A204.1 (cell line): Measurements from ENCODE around the gene EVA1B.

Experiments used
- FAIRE-seq: peaks from 2 replicates; lab custom pipeline; 2012; peaks lifted over from hg19 to GRCh38; lab: Jason Lieb, UNC

EVA1B gene

DNA sequence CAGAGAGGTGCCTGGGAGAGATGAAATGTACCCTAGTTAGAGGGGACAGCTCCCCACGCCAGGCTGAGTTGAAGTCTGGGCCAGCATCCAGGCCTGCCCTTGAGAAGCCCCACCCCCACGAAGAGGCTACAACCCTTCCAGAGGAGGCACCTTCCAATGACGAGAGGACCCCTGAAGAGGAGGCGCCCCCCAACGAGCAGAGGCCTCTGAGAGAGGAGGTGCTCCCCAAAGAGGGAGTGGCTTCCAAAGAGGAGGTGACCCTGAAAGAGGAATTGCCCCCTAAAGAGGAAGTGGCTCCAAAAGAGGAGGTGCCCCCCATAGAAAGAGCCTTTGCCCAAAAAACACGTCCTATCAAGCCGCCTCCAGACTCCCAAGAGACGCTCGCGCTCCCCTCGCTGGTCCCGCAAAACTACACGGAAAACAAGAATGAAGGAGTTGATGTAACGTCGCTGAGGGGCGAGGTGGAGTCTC lies 3.1 kb downstream of the EVA1B start:
- FAIRE-seq: no peak

DNA sequence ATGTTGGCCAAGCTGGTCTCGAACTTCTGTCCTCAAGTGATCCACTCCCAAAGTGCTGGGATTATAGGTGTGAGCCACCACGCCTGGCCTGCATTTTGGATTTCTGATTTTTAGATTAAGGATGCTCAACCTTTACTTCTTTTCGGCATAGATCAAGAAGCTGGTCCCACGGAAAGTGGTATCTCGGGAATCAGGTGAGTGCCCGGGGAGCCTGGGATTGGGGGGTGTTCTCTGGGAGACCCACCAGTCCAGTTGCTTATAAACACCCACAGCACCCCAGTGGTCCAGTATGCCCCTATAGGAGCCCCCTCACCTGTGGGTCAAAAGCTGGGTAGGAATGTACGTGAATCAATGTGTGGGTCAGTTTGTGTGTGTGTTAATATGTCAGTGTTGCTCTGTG lies 14.0 kb downstream of the EVA1B start:
- no peak for FAIRE-seq

DNA sequence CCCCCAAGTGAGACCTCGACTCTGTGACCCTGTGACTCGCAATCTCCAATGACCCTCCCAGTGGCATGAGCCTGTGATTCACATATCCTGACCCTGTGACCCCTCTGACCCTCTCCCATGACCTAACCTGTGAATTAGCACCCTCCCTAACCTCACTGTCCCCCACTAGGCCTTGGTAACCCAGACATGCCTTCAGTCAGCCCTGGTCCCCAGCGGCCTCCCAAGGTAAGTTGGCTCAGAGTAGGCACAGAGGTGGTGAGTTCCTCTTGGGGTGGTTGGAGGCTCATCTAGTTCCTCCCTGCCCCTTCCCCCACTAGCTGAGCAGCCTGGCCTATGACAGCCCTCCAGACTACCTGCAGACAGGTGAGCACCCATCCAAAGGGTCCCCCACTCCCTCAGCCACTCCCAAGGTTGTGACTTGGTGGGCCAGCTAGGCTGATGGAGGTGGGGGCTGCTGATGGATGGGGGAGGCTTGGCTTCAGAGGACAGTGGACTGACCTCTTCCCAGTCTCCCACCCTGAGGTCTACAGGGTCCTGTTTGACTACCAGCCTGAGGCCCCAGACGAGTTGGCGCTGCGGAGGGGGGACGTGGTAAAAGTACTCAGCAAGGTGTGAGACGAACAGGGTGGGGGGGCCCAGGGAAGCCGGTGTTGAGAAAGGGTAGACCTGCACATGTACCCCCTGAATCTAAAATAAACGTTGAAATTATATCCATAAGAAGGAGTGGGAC lies 15.7 kb downstream of the EVA1B start:
- FAIRE-seq: no peak

DNA sequence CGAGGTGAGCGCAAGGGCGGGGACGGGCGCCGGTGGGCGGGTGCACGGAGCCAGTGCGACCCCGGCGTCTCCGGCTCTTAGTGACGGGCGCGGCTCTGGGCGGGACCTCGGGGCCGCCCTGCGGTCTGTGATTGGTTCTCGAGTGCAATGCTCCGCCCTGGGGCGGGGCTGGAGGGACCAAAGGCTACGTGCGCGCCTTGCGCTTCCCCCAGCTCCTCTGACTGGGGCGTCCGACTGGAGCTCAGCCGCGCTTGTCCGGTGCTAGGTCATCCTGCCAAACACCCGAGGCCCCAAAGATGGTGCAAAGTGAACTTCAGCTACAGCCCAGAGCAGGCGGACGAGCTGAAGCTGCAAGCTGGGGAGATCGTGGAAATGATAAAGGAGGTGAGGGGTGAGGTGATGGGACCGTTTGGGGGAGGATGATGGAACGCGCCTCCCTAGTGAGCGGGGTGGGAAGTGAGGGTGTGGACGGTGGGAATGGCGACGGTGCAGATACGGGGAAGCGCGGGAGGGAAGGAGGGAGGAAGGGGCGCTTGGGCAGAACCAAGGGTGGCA lies 16.5 kb downstream of the EVA1B start:
- no peak for FAIRE-seq

GRCh38 chr1:36306210-36306901 lies 17.1 kb downstream of the EVA1B start, which contains the start of gene SH3D21:
Gene SH3D21, plus strand, starts transcription at chr1:36306368. Its CDS starts 53 bp downstream, at chr1:36306421.
- FAIRE-seq: no peak

DNA sequence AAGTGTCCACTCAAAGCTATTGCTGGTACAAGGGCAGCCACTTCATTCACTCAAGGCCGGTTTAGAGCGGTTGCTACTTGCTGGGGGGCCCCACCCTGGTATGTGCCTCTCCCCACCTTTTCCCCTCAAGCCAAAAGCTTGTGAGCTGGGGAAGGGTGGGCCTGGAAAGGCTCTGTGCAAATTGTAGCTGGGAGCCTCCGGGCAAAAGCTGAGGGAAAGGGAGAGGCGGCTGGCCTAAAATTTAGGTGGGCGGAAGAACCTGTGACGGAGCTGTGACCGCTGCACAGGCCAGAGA lies 17.6 kb downstream of the EVA1B start:
- FAIRE-seq: no peak

DNA sequence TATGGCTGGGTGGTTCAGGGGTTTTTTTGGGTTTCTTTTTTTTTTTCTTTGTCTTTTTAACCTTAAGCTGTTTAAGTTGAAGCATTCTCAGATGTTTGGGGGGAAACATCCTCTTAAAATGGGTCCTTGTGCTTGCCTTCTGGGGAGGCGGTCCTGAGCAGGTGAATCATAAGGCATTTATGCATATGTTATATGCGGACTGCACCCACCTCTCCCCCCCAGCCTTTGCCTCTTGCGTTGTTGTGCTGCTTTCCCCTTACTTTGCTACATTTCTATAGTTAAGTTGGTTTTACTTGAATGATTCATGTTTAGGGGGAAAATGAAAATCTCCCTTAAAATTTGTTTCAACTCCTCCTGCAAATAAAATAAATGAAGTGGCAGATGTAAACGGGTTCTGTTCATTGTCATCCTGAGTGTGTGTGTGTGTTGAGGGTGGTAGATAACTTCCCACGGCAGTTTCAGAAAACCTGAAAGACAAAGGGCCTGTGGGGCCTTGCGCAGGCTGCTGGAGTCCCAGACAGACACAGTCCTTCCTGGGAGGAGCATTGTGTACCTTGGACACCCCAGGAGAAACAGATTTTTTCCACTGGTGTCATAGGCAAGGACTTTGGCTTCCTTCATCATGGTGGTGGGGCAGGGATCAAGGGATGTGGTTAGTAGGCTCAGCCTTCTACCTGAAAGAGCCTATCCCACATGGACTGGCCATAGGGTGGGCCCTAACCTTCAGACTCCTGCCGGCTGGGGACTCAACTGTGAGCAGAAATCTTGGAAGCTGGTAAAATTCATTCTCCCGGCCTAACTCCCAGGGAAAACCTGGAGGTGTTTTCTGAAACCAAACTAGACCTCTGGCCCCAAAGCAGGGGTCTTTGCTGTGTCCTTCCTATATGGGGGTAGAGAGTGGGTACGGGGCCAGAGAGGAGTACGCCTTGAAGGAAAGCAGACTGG lies 18.2 kb downstream of the EVA1B start:
- no peak for FAIRE-seq

GRCh38 chr1:36304521-36304920 lies 18.9 kb downstream of the EVA1B start:
- no peak for FAIRE-seq

DNA sequence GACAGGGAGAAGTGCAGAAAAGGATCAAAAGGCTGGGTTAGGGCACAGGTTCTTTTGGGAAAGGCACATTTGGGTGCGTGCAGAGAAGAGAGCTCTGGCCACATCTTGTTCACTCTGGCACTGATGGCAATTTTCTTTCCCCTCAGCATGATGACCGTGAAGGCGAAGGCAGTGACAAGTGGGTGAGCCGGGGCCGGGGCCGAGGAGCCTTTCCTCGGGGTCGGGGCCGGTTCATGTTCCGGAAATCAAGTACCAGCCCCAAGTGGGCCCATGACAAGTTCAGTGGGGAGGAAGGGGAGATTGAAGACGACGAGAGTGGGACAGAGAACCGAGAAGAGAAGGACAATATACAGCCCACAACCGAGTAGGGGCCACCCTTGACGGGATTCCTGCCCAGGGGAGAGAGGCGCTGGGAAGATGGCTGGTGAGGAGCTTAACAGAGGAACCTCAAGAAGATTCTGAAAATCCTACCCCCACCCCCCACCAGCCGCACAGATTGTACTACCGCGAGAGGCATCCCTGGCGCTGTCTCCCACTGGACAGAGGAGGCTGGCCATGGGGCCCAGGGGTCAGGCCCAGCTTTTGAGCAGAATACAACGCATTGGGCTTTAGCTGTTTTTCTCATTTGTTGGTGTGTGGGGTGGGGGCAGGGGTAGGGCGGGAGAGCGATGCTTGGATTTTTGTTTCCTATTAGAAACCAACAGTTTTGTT lies 19.6 kb downstream of the EVA1B start:
- no peak for FAIRE-seq

DNA sequence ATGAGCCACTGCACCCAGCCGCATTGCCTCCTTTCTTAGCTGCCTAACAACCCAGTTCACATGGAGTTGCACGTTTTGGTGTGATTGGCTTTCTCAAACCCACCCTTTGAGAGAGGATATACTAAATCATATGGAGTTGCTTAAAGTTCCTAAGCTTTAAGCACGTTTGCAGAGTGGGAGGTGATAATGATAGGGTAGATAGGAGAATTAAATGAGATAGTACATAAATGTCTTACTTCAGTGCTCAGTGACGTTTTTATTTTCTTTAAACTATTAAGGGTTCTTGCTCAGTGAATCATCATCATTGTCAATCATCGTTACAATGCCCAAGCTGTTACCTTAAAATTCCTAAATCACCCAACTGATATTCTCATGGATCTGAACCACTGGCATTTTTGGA lies 20.2 kb downstream of the EVA1B start:
- FAIRE-seq: no peak

GRCh38 chr1:36301220-36301619 lies 22.2 kb downstream of the EVA1B start:
- FAIRE-seq: no peak

DNA sequence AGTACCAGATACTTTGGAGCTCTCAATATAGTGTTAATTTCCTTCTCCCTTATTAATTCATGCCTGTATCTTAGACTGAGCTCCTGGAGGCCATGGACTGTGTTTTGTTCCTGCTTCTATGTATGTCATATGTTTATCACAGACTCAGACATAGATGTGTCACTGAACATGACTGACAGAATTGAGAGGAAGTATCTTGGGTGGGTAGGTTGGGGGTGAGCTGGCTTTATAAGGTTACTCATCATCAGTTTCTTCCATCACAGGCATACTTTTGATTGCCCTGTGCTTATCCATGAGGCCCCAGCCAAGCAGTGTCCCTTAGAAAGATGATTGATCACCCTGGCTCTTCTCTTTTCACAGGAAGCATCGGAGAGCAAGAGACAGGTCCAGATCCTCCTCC lies 22.9 kb downstream of the EVA1B start:
- FAIRE-seq: no peak

- no peak for FAIRE-seq
These were observed 24.8 kb downstream of the EVA1B start for GRCh38 chr1:36298640-36299039.

DNA sequence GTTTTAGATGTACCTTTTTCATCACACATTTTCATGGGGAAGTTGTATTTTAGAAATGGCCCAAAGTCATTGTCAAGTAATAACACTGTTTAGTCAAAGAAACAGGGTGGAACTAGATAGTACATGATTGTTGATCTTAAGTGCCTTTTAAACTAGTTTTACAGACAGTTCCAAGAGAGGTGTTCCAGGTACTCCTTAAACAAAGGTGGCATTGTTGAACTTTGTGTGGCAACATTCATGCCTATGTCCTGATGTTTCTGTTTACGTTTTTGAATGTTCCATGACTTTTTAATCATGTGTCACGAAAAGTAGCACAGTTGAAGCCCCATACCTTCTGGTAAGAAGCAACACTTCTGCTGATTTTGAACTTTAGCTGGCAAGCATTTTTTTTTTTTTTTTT lies 26.4 kb downstream of the EVA1B start:
- FAIRE-seq: no peak

DNA sequence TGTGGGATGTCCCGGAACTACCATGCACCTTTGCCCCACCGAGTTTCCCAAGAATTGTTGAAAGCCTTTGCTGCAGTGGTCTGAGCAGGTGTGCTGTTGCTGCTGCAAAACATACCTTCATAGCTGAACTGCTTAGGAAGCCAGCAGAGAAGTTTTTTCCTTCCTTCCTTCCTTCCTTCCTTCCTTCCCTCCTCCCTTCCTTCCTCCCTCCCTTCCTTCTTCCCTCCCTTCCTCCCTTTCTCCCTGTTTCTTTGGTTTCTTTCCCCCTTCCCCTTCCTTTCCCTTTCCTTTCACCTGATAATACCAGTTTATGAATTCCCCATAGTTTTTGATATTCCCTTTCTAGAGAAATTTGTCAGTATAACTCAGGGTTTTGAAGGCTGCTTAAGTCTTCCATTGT lies 28.1 kb downstream of the EVA1B start:
- no peak for FAIRE-seq

- no peak for FAIRE-seq
These were observed 35.9 kb downstream of the EVA1B start for GRCh38 chr1:36287595-36287994.

DNA sequence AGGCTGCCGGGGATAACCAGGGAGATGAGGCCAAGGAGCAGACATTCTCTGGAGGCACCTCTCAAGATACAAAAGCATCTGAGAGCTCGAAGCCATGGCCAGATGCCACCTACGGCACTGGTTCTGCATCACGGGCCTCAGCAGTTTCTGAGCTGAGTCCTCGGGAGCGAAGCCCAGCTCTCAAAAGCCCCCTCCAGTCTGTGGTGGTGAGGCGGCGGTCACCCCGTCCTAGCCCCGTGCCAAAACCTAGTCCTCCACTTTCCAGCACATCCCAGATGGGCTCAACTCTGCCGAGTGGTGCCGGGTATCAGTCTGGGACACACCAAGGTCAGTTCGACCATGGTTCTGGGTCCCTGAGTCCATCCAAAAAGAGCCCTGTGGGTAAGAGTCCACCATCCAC lies 36.6 kb downstream of the EVA1B start:
- FAIRE-seq: no peak

DNA sequence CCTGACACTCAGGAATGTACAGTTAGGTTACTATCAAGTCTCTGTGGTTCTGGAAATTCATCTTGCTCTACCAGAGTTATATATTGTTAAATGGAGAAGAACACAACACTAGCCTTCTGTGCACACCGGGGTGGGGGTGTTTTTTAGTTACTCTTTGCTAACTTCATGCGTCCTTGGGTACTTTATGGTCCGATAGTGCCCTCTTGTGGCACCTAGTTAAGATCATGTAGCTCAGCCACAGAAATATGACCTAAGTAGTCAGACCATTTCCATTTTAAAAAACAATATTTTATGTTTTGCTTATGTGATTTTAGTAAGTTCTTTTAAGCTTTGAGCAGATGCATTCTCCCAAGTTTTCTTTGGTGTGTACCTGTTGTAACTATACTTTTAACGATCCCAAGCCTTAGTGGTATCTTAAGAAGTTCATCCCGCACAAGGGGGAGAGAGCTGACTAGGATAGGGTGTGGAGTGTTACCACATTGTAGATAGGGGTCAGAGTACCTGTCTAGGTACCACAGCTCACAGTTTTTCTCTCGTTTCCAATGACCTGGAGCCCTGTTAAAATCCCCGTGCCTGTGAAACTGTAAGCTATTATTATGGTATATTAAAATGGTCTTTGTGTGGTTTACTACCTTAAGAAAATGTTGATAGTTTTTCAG lies 37.9 kb downstream of the EVA1B start:
- FAIRE-seq: peak; percentile 93

DNA sequence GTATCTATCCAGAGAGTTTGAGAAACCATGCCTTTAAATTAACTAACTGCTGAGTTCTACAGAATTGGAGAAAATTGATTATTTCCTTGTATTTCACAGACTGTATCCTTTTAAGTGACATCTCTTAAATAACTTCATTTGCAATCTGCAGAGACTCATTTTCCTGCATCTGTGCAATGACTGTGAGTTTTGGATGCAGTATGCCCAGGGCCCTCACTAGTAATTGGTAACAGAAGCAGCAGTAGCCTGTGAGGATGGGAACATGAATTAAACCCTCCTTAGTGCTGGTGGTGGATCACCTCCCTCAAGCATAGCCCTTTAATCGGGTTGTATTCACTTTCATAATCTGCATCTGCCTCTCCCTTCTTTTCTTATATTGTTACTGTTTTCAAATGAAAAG lies 38.9 kb downstream of the EVA1B start:
- no peak for FAIRE-seq

- no peak for FAIRE-seq
These were observed 39.4 kb downstream of the EVA1B start for GRCh38 chr1:36284061-36284460.

DNA sequence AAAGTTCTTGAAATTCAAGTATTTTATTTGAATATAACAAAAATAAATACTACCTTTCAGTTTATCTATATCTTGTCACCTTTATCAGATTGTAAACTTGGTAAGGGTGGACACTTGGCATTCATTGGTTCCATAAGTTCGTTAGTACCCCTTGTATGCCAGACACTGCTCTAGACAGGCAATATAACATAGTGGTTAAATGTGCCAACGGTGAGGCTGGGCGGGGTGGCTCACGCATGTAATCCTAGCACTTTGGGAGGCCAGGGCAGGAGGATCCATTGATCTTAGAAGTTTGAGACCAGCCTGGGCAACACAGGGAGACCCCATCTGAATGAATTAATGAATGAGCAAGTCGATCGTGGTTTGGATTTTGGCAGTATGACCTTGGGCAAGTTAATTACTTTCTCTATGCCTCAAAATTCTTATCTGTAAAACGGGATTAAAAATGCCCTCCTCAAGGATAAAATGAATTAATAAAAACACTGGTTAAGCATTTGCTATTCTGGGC lies 43.6 kb downstream of the EVA1B start:
- no peak for FAIRE-seq
